ENCODE data around the gene SRGAP1.

Gene SRGAP1

GRCh38 chr12:64018524-64018923 is 174.0 kb downstream of the SRGAP1 start:
- no peak overlapping the region for H3K9ac ChIP-seq (ENCODE audit: low read depth, low read length)
- no peaks in the 10 kb centered on the region for H3K9me3 ChIP-seq (ENCODE audit: insufficient read depth, low read length, severe bottlenecking)
- DNase-seq: no peak
- no peak overlapping the region for H2AFZ ChIP-seq (ENCODE audit: low read depth, low read length)
- no peak overlapping the region for H3K27ac ChIP-seq (ENCODE audit: low read length)
- no peak for ATAC-seq (ENCODE audit: insufficient read depth, low read depth)
- H4K20me1 ChIP-seq (ENCODE audit: insufficient read depth, low read length): no peaks in the 10 kb centered on the region
- H3K4me3 ChIP-seq (ENCODE audit: low read depth in 1 of 2, low read length in 2 of 2): no peak overlapping the region
- peaks cover 3% of the 10 kb centered on the region for H3K27me3 ChIP-seq (ENCODE audit: insufficient read depth, low read length, poor library complexity)
- no peaks in the 10 kb centered on the region for H3K79me2 ChIP-seq (ENCODE audit: insufficient read depth, low read length)
- no peaks in the 10 kb centered on the region for H3K36me3 ChIP-seq (ENCODE audit: insufficient read depth, low read length)
- TF ChIP-seq EZH2 (IDR thresholded peaks at IDR 0.05; ENCODE audit: borderline replicate concordance, low read depth, low read length, severe bottlenecking): no peak
- TF ChIP-seq CTCF (IDR thresholded peaks at IDR 0.05; ENCODE audit: borderline replicate concordance, extremely low read depth, low read length, poor library complexity, severe bottlenecking): no peak
- H3K4me1 ChIP-seq (ENCODE audit: insufficient read depth, low read length): no peaks in the 10 kb centered on the region
- H3K4me2 ChIP-seq (ENCODE audit: insufficient read depth, low read length): no peak overlapping the region

- no peak for ATAC-seq (ENCODE audit: insufficient read depth, low read depth)
- Histone ChIP-seq H3K9me3 (ENCODE audit: insufficient read depth, low read length, severe bottlenecking) (no peaks in the 10 kb centered on the region), H3K9ac (ENCODE audit: low read depth, low read length) (no peak overlapping the region), H3K27ac (ENCODE audit: low read length) (no peak overlapping the region), H4K20me1 (ENCODE audit: insufficient read depth, low read length) (no peaks in the 10 kb centered on the region), H3K36me3 (ENCODE audit: insufficient read depth, low read length) (no peaks in the 10 kb centered on the region), H3K4me3 (ENCODE audit: low read depth in 1 of 2, low read length in 2 of 2) (no peak overlapping the region), H3K79me2 (ENCODE audit: insufficient read depth, low read length) (no peaks in the 10 kb centered on the region), H3K4me1 (ENCODE audit: insufficient read depth, low read length) (no peaks in the 10 kb centered on the region), H2AFZ (ENCODE audit: low read depth, low read length) (no peak overlapping the region), H3K27me3 (ENCODE audit: insufficient read depth, low read length, poor library complexity) (peaks cover 6% of the 10 kb centered on the region), H3K4me2 (ENCODE audit: insufficient read depth, low read length) (no peak overlapping the region)
- DNase-seq: no peak
- TF ChIP-seq EZH2 (IDR thresholded peaks at IDR 0.05; ENCODE audit: borderline replicate concordance, low read depth, low read length, severe bottlenecking) (no peak), CTCF (IDR thresholded peaks at IDR 0.05; ENCODE audit: borderline replicate concordance, extremely low read depth, low read length, poor library complexity, severe bottlenecking) (no peak)
These were observed 174.6 kb downstream of the SRGAP1 start for GRCh38 chr12:64019101-64019500.

GRCh38 chr12:64019654-64020053 is 175.2 kb downstream of the SRGAP1 start:
- Histone ChIP-seq H4K20me1 (ENCODE audit: insufficient read depth, low read length) (no peaks in the 10 kb centered on the region), H3K27me3 (ENCODE audit: insufficient read depth, low read length, poor library complexity) (peaks cover 6% of the 10 kb centered on the region), H3K4me3 (ENCODE audit: low read depth in 1 of 2, low read length in 2 of 2) (no peak overlapping the region), H3K27ac (ENCODE audit: low read length) (no peak overlapping the region), H3K36me3 (ENCODE audit: insufficient read depth, low read length) (no peaks in the 10 kb centered on the region), H2AFZ (ENCODE audit: low read depth, low read length) (no peak overlapping the region), H3K4me1 (ENCODE audit: insufficient read depth, low read length) (no peaks in the 10 kb centered on the region), H3K9ac (ENCODE audit: low read depth, low read length) (no peak overlapping the region), H3K79me2 (ENCODE audit: insufficient read depth, low read length) (no peaks in the 10 kb centered on the region), H3K4me2 (ENCODE audit: insufficient read depth, low read length) (no peak overlapping the region), H3K9me3 (ENCODE audit: insufficient read depth, low read length, severe bottlenecking) (no peaks in the 10 kb centered on the region)
- DNase-seq (no peak), ATAC-seq (ENCODE audit: insufficient read depth, low read depth) (no peak)
- TF ChIP-seq CTCF (IDR thresholded peaks at IDR 0.05; ENCODE audit: borderline replicate concordance, extremely low read depth, low read length, poor library complexity, severe bottlenecking) (no peak), EZH2 (IDR thresholded peaks at IDR 0.05; ENCODE audit: borderline replicate concordance, low read depth, low read length, severe bottlenecking) (no peak)

Data from DND-41 (cell line).